ENCODE data around the gene ZNF423.

ZNF423 gene

GRCh38 chr16:49599281-49599680 is 256.6 kb downstream of the ZNF423 start:
- no peak for TF ChIP-seq CTCF (IDR thresholded peaks at IDR 0.05; ENCODE audit: low read depth, low read length)
- DNase-seq (ENCODE audit: extremely low read depth, low read depth), result no peak

DNA sequence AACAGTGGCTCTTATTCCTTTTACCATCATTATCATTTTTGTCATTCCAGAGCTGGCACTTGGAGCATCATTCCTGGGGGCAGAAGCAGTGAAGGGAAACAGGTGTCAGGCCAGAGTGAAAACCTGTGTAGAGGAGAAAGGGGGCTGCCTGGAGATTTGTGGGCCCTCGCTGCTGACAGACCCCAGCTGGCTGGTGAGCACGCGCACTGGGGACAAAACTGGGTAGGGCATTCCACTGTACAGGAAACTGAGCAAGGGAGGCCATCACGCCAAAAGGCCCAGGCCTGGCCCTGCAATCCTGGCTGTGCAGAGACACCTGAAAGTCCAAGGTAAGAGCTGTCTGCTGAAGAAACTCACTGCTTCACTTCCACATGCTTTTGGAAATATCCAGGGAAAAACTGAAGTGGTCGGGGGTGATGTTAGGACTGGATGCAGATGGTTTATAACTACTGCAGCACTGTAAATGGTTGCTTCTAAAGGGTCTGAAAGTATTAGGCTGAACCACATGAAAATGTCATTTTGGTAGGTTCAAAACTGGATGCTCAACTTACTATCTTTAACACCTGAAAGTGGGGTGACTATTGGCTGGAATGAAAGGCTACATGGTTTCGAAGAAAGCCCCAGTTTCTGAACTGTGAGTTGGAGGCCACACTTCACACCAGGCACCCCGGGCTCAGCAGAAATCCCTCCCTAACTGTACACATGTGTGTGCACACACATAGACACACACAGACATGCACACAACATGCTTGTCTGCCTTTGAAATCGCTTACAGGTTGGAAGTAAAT is 257.3 kb downstream of the ZNF423 start:
- DNase-seq (ENCODE audit: extremely low read depth, low read depth), result no peak
- no peak for TF ChIP-seq CTCF (IDR thresholded peaks at IDR 0.05; ENCODE audit: low read depth, low read length)

DNA sequence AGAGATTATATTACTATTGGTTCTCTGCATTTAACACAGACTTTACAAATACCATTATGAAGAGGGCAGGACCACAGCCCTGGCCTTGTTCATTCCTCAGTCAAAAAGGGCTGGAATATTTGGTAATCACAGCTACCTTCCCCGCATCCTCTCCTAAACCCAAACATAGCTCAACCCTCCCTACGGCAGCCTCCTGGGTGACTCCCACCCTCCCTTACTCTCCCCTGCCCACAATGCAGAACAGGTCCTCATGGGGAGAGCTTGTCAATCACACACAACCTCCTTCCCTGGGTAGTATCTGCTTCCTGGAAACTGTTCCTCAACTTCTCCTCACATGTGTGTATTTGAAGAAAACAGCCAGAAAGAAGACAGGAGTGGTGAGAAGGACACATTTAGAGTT is 258.1 kb downstream of the ZNF423 start:
- TF ChIP-seq CTCF (IDR thresholded peaks at IDR 0.05; ENCODE audit: low read depth, low read length), result no peak

DNA sequence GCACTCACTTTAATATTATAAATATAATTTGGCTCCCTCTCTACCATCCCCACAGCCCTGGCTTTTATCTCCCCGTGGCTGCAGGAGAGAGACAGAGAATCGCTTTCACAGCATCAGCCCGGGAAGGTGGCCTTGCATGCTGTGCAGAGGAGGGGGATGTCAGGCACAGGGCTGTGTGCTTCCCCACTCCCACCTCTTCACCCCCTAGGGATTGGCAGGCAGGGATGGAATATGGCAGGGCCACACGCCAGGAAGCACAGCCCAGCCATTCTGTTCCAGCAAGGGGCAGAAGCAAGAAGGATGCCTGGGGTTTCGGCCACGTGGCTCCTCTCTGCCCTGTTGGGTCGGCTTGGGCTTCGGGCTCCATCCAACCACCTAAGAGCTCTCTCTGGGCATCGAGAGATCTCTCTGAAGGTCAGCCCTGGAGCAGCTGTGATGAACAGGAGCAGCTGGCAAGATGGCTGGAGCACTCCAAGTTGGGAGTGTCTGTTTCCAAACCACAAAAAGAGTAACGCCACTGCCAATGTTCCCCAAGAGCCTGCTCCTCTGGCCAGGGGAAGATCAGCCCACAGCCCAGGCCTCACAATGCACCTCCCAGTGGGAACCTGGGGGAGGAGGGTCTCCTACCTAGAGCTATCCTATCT is 259.1 kb downstream of the ZNF423 start:
- TF ChIP-seq CTCF (IDR thresholded peaks at IDR 0.05; ENCODE audit: low read depth, low read length), result no peak
- no peak for DNase-seq (ENCODE audit: extremely low read depth, low read depth)

More for the DNA sequence above, 258.1 kb downstream of the ZNF423 start:
- DNase-seq (ENCODE audit: extremely low read depth, low read depth), result no peak

DNA sequence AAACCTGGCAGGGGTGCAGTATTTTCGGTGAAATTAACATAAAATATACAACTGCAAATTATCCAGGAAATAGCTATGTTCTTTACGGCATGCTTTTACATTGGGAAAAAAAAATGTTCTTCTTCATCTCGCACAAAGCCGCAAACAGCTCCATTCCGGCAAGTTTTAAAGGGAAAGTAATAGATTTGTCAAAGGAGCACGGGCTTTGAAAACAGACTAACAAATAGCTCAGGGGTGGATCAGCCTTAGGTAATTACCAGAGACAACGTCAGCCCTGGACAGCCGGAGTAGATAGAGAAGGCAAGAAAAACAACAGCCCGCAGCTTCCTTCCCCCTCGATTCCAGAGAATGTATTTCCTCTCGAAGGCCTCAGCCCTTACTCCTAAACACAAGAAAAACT is 259.8 kb downstream of the ZNF423 start:
- no peak for DNase-seq (ENCODE audit: extremely low read depth, low read depth)
- TF ChIP-seq CTCF (IDR thresholded peaks at IDR 0.05; ENCODE audit: low read depth, low read length), result no peak

DNA sequence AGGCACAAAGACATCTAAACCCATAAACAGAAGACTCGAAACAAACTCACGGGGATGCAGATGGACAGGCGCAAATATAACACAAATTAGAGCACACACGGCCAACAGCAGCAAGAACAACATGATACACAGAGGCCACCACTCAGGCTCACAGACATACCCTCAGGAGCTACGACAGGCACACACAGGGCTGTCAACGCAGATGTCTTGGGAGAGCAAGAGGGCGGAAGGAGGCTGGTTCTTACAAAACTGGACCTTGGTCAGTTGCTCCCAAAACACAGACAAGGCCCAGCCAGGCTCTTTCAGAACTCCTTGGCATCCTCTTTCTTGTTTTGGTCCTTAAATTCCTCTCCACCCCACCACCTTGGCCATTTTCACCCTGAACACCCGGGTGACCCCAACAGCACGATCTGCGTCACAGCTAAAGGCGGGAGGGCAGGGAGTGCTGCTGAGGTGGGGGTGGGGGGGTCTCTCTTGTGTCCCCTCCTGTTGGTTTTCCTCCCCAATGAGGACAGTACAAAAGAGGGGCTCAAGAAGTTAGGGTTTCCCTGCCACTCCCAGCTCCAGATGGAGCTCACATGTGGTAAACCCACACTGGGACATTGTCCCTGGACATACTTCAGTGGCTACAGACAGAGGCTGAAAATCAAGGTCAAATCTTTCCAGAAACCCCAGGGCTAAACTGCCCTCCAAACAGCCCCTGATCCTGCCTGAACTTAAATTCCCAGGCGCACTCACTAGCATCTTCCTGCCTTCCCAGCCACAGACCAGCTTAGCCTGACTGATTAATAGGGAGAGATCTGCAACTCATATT is 261.0 kb downstream of the ZNF423 start:
- DNase-seq (ENCODE audit: extremely low read depth, low read depth), result no peak
- no peak for TF ChIP-seq CTCF (IDR thresholded peaks at IDR 0.05; ENCODE audit: low read depth, low read length)

DNA sequence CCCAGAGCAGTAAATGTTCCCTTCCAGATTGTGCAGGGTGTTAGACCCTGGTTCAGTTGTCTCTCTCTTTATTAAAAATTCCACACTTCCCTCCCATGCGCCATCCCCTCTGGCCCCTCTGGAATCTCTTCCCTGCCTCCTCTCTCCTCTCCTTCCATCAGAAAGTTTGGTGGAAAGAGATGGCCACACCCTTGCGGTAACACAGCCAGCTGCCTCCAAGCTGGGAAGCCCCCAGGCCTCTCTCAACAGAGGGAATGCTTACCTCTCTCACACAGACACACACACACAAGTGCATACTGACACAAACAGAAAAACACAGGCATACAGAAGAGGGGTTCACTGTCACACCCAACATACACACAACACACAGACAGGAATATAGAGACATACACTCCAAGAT is 261.8 kb downstream of the ZNF423 start:
- no peak for TF ChIP-seq CTCF (IDR thresholded peaks at IDR 0.05; ENCODE audit: low read depth, low read length)

More for the DNA sequence above, 261.8 kb downstream of the ZNF423 start:
- no peak for DNase-seq (ENCODE audit: extremely low read depth, low read depth)

All from AG09319 (cell line).